LNCAP (cell line): Measurements from ENCODE around the gene C12orf56.

Source experiments
- CTCF ChIP-seq: fragments of 450-650 bp; IDR thresholded peaks from 2 replicates; pipeline ENCODE4 v1.5.1; 2017; ENCODE audit warnings: mild to moderate bottlenecking

The C12orf56 gene

DNA sequence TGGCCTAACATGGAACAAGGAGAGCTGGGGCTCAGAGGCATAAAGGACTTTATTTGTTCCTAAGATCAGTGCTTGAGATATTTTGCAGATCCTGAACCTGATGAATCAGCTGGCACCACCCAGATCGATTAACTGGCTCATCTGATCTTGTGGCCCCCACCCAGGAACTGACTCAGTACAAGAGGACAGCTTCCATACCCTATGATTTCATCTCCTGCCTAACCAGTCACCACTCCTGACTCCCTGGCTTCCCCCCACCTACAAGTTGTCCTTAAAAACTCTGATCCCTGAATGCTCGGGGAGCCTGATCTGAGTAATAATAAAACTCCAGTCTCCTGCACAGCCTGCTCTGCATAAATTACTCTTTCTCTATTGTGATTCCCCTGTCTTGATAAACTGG, 5.1 kb downstream of the C12orf56 start:
- TF ChIP-seq CTCF: no peak

DNA sequence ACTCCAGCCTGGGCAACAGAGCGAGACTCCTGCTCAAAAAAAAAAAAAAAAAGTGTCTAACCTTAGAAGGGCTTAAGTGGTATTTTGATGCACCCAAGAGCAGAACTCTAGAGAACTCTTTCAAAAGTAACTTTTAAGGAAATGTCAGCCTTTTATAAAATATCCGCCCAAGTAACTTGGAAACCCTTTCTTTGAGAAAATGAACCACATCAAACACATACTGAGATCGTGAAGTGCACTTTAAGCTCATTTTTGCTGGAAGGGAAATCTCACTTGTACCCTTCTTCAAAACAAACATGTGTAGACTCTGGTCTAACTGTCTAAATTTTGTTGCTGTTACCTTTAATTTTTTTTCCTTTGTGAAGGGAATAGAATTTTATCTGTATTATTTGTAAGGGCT, 5.5 kb downstream of the C12orf56 start:
- TF ChIP-seq CTCF: no peak

DNA sequence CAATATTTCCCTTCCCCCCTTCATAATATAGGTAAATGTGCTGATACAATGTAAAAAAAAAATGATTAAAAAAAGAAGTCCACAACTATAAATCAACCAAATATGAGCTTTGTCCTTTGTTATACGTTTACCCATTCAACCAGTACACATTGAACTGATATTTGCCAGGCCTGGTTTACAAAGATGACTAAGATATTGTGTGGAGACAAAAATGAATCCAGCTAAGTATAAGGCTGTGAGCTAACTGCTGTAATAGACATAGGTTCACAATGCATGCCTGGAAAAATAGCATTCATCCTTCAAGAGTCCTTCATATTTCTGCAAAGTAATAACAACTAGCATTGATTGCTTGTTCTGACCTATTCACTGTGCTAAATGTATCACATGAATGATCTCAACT, 6.9 kb downstream of the C12orf56 start:
- TF ChIP-seq CTCF: no peak

DNA sequence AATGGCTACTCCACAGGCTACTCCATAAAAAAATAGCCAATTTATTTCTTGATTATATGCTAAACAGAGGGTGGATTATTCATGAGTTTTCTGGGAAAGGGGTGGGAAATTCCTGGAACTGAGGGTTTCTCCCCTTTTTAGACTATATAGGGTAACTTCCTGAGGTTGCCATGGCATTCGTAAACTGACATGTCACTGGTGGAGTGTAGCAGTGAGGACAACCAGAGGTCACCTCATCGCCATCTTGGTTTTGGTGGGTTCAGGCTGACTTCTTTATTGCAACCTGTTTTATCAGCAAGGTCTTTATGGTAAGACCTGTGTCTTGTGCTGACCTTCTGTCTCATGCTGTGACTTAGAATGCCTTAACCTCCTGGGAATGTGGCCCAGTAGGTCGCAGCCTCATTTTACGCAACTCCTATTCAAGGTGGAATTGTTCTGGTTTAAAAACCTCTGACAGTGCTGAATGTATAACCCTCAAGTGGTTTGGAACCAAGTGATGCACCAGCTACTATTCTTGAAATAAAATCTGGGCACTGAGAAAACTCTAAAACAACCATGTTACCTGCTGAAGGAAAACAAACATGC, 27.7 kb downstream of the C12orf56 start:
- TF ChIP-seq CTCF: no peak

DNA sequence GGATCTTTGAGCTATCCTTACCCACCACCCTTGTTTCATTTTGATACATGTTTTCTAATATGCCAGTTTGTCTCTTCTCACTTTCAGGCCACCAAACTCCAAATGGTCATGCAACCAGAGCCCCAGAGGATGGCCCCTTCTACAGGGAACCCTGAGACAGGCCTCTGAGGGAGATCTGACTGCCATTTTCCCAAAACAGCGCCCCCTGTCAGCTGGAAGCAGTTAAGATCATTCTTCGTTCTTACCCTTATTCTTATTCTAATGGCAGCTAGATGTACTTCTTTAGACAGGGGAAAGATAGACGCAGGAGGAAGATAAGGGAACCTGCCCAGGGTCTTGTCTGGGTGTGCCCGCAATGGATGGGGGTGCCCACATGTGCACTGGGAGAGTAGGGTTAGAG, 38.4 kb downstream of the C12orf56 start:
- TF ChIP-seq CTCF: no peak

DNA sequence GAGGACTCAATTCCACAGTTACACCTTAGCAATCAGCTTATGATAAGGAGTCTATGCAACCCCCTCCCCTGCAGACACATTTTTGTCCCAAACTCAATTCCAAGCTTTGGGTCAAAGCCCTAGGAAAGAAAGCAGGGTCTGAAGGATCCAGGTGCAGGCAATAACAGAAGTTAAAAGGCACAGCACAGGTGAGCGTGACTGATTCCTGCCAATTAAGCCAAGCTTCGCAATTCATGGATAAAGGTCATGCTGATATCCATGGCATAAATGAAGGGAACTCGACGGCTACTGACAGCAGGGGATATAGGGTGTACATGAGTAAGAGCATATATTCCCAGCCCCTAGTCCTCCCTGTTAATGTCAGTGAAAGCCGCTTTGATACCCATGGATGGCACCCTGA, 39.3 kb downstream of the C12orf56 start:
- TF ChIP-seq CTCF: no peak

- no peak for TF ChIP-seq CTCF
Measured at GRCh38 chr12:64347630-64348029, 42.9 kb downstream of the C12orf56 start.

DNA sequence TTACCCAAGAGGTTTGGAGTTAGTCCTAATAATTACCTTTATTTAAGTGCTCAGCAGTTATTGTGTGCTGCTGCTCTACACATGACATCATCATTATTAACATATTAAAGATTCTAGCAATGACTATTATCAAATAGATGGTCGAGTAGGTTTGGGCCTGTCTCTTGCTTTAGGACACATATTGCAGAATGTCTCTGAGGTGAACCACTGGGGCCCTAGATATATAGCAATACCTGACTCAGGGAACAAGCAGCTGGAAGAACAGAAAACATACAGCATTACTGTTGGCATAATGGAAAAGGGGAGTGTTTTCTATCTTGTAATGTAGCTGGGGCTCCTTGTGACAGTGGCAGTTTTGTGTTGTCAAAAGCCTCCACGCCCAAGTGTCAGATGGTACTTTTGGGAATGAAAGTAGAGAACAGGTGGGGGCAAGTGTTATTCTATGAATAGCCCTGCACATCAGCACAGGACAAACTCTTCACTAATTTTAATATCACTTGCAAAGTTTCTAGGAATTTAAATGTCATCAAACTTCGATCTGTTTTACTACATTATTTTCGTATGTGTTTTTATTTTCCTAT, 54.6 kb downstream of the C12orf56 start:
- no peak for TF ChIP-seq CTCF
